SJSA1 (cell line): ENCODE data around the gene DNER. TPM values are rescaled to one million over a fixed set of nuclear protein-coding genes. Genes with fewer than 3 reads are reported as not detected.
"Not testable (repeated sequence)": the region's sequence is repeated elsewhere in the genome, so short reads cannot be mapped to it uniquely, and the experiment has no call there.

ENCODE experiments used
- DNase-seq, 2 experiments: peaks; one replicate each; pipeline ENCODE4 v3.0.0-alpha.2; 2015 to 2020; ENCODE audit warnings: low spot score in 2 of 2, low read depth in 1 of 2
- H3K27ac ChIP-seq: fragments of 250-450 bp; sonication (Bioruptor Pico); 2 replicates; pipeline ENCODE4 v1.5.1; 2020; ENCODE audit warnings: mild to moderate bottlenecking, moderate library complexity
- H3K27me3 ChIP-seq: fragments of 250-450 bp; sonication (Bioruptor Pico); replicated peaks from 2 replicates; pipeline ENCODE4 v1.5.1; 2020; ENCODE audit warnings: mild to moderate bottlenecking, moderate library complexity
- H3K36me3 ChIP-seq: fragments of 250-450 bp; sonication (Bioruptor Pico); 2 replicates; pipeline ENCODE4 v1.5.1; 2020; ENCODE audit warnings: mild to moderate bottlenecking
- H3K4me1 ChIP-seq: fragments of 250-450 bp; sonication (Bioruptor Pico); replicated peaks from 2 replicates; pipeline ENCODE4 v1.6.1; 2021; ENCODE audit warnings: mild to moderate bottlenecking
- H3K4me3 ChIP-seq: fragments of 250-450 bp; sonication (Bioruptor Pico); 2 replicates; pipeline ENCODE4 v1.5.1; 2020; ENCODE audit warnings: mild to moderate bottlenecking
- H3K9me3 ChIP-seq: fragments of 250-450 bp; sonication (Bioruptor Pico); replicated peaks from 2 replicates; pipeline ENCODE4 v1.5.1; 2020; ENCODE audit warnings: mild to moderate bottlenecking
- total RNA-seq: library from RNA; depleted of rRNA; stranded (reverse); fragments of >200 nt; shearing (Covaris generic); gene quantifications from 2 replicates; pipeline ENCODE4 v1.2.3, GENCODE V29; 2014

The DNER gene
- total RNA-seq, 1 experiment from 2014 or later, result 0.05 TPM

GRCh38 chr2:229731916-229732315, 17.6 kb upstream of the DNER start:
- H3K4me3 ChIP-seq, result no peak overlapping the region
- no peaks in the 10 kb centered on the region for H3K36me3 ChIP-seq
- DNase-seq, result peak in 1 of 2 experiments; percentile 34
- 0 out of 2 replicates have a peak, but pooled peaks cover 3% of the 10 kb centered on the region for H3K4me1 ChIP-seq
- H3K27ac ChIP-seq, result no peak overlapping the region
- 0 out of 2 replicates have a peak, but pooled peaks cover under 1% of the 10 kb centered on the region for H3K9me3 ChIP-seq
- H3K27me3 ChIP-seq, result no peaks in the 10 kb centered on the region

GRCh38 chr2:229731363-229731762, 17.0 kb upstream of the DNER start:
- no peaks in the 10 kb centered on the region for H3K9me3 ChIP-seq
- H3K4me3 ChIP-seq, result no peak overlapping the region
- no peak overlapping the region for H3K27ac ChIP-seq
- no peaks in the 10 kb centered on the region for H3K27me3 ChIP-seq
- no peak for DNase-seq
- H3K36me3 ChIP-seq, result no peaks in the 10 kb centered on the region
- H3K4me1 ChIP-seq, result 0 out of 2 replicates have a peak, but pooled peaks cover 3% of the 10 kb centered on the region

GRCh38 chr2:229728370-229728769, 14.0 kb upstream of the DNER start:
- Histone ChIP-seq H3K27ac (no peak overlapping the region), H3K36me3 (no peaks in the 10 kb centered on the region), H3K9me3 (no peaks in the 10 kb centered on the region), H3K4me1 (0 out of 2 replicates have a peak, but pooled peaks cover under 1% of the 10 kb centered on the region), H3K27me3 (no peaks in the 10 kb centered on the region), H3K4me3 (no peak overlapping the region)
- DNase-seq, result no peak

DNA sequence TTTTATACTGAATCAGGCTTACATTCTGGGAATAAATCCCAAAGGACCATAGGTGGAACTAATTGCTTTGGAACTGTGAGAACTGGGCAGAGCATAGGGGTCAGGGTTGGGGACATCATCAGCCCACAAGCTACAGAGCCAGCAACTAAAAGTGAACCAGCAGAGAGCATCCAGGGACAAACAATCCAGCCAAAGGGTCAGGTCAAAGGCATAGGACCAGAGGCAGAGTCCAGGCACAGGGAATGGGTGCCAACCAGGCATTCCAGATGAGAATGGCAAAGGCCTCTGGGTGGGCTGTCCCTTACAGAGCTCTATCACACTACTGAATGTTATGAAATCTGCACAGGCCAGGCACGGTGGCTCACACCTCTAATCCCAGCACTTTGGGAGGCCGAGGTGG, 12.3 kb upstream of the DNER start:
- Histone ChIP-seq H3K4me3 (no peak overlapping the region), H3K4me1 (no peaks in the 10 kb centered on the region), H3K27me3 (no peaks in the 10 kb centered on the region), H3K9me3 (no peaks in the 10 kb centered on the region), H3K27ac (no peak overlapping the region), H3K36me3 (no peaks in the 10 kb centered on the region)
- DNase-seq, result no peak

GRCh38 chr2:229725716-229726574, 11.6 kb upstream of the DNER start:
- no peak overlapping the region for H3K4me3 ChIP-seq
- H3K4me1 ChIP-seq, result no peaks in the 10 kb centered on the region
- DNase-seq, result no peak
- H3K27me3 ChIP-seq, result no peaks in the 10 kb centered on the region
- no peaks in the 10 kb centered on the region for H3K36me3 ChIP-seq
- no peaks in the 10 kb centered on the region for H3K9me3 ChIP-seq
- no peak overlapping the region for H3K27ac ChIP-seq

GRCh38 chr2:229723192-229723591, 8.8 kb upstream of the DNER start:
- H3K27ac ChIP-seq, H3K4me3 ChIP-seq, H3K4me1 ChIP-seq, H3K36me3 ChIP-seq, H3K9me3 ChIP-seq, DNase-seq, H3K27me3 ChIP-seq: not testable (repeated sequence)

GRCh38 chr2:229719926-229720647, 5.7 kb upstream of the DNER start:
- Histone ChIP-seq H3K27ac (no peak overlapping the region), H3K9me3 (no peaks in the 10 kb centered on the region), H3K4me3 (no peak overlapping the region), H3K27me3 (peaks cover 20% of the 10 kb centered on the region), H3K36me3 (no peaks in the 10 kb centered on the region), H3K4me1 (peaks cover 1% of the 10 kb centered on the region)
- no peak for DNase-seq

GRCh38 chr2:229718057-229718456, 3.7 kb upstream of the DNER start:
- no peak overlapping the region for H3K4me3 ChIP-seq
- no peaks in the 10 kb centered on the region for H3K36me3 ChIP-seq
- H3K4me1 ChIP-seq, result peaks cover 16% of the 10 kb centered on the region
- peaks cover 39% of the 10 kb centered on the region for H3K27me3 ChIP-seq
- no peak for DNase-seq
- H3K27ac ChIP-seq, result no peak overlapping the region
- H3K9me3 ChIP-seq, result no peaks in the 10 kb centered on the region

- Histone ChIP-seq H3K4me3 (no peak overlapping the region), H3K27me3 (peaks cover 53% of the 10 kb centered on the region), H3K9me3 (no peaks in the 10 kb centered on the region), H3K27ac (no peak overlapping the region), H3K4me1 (peaks cover 16% of the 10 kb centered on the region), H3K36me3 (no peaks in the 10 kb centered on the region)
- no peak for DNase-seq
Measured at GRCh38 chr2:229715895-229716507, 1.6 kb upstream of the DNER start.

DNA sequence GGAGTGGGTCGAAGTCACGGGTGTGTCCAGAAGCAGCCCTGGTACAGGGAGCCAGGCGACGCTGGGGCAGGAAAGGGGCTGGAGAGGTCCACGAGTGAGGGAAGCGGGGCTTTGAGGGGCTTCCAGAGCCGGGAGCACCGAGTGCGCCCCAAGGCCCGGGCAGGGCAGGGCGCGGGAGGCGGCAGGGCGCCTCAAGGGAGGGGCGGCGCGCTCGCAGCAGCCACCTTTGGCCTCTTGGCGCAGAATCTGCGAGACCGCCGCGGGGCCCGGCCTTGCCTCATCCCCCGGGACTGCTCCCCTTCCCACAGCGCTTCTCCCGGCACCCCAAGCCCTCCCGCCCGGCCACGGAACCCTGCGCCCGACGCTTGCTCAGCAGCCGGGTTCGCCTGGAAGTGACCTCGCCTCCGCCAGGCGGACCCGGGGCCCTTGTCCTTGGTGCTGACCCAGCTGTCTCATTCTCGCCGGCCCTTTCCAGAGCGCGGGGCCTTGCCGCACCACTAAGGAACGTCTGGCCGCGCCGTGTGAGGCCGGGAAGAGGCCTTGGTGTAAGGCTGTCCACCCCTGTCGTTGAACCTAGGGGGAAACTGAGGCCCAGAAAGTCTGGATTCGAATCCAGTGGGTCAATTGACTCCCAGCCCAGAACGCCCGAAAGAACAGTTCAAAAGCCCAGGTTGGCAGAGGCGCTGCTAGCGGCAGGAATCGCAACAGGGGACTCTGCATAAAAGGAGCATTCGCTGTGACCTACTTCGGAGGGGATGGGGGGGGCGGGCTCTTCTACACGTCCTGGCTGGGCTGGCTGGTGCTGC, 584 bp upstream of the DNER start:
- peak; percentile 28 to 63 for DNase-seq
- H3K36me3 ChIP-seq, result no peaks in the 10 kb centered on the region
- no peak overlapping the region for H3K27ac ChIP-seq
- no peak overlapping the region for H3K4me3 ChIP-seq
- H3K27me3 ChIP-seq, result peaks cover 55% of the 10 kb centered on the region
- H3K4me1 ChIP-seq, result peaks cover 16% of the 10 kb centered on the region
- H3K9me3 ChIP-seq, result no peaks in the 10 kb centered on the region

DNA sequence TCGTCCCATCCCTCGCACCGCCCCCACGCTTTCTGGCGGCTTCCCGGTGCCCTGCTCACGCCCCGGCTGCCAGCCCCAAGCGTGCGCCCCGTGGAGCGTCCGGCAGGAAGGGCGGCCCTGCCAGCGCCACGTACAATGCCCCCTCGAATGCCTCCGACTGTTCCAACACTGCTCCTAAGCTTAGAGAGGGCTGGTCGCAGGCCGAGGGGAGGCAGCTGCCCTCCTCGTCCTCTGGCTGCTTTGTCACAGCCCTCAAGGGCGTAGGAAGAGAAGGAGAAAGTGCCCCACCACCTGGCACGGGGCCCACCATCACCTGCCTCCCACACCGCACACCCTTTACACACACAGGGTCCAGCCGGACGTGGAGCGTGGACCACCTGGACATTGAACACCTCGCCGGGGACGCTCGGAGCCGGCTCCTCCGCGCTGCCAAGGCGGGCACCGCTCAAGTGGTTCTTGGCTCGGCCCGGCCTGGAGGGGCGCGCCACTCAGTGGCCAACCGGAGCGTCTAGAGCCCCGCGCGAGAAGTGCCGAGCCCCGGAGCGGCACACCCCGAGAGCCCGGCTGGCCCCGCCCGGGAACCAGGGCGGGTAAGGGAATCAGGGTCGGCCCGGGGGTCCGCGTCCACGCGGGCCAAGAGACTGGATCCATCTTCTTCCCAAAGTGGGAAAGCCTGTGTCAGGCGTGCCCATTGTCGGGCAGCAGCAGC, 830 bp downstream of the DNER start:
- Histone ChIP-seq H3K27ac (no peak overlapping the region), H3K27me3 (peaks cover 59% of the 10 kb centered on the region), H3K4me1 (peaks cover 16% of the 10 kb centered on the region), H3K9me3 (no peaks in the 10 kb centered on the region), H3K36me3 (no peaks in the 10 kb centered on the region), H3K4me3 (no peak overlapping the region)
- no peak for DNase-seq

DNA sequence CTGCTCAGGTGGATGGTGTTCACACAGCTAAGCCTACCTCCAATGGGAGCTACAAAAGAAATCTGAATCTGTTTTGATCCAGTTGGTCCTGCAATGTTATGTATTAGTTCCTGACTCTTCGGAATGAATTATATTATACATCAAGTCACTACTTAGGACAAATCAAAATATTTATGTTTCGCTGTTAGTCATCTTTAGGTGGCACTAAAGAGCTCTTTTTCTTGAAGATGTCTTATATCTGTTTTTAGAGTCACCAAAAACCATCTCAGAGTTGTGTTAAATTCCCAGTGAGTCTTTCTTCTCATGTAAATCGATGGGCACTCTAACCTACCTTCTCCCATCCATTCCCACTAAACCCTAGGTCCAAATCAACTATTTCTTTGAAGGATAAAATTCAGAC, 2.2 kb downstream of the DNER start:
- Histone ChIP-seq H3K4me1 (peaks cover 16% of the 10 kb centered on the region), H3K4me3 (no peak overlapping the region), H3K36me3 (no peaks in the 10 kb centered on the region), H3K27me3 (peaks cover 61% of the 10 kb centered on the region), H3K27ac (no peak overlapping the region), H3K9me3 (no peaks in the 10 kb centered on the region)
- DNase-seq, result no peak

DNA sequence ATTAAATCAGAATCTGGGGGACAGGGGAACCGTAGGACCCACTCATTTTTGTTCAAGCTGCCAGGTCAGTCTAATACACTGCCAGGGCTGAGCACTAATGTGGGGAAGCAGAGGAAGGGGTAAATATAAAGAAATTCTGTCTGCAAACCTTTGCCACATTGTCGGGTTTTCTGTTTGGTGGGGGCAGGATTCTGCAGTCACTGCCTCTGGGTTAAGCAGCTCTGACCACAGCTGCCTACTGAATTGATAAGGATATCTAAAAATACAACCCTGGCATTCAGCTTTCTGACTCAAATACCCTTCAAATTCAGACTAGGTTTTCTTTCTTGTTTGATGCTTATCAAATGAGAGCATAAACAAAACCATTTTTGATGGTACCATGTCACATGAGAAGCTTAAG, 6.0 kb downstream of the DNER start:
- H3K27ac ChIP-seq, result no peak overlapping the region
- H3K4me1 ChIP-seq, result no peaks in the 10 kb centered on the region; the same call in 1 of the 2 replicates
- no peaks in the 10 kb centered on the region for H3K9me3 ChIP-seq
- DNase-seq, result no peak
- peaks cover 25% of the 10 kb centered on the region for H3K27me3 ChIP-seq
- H3K36me3 ChIP-seq, result no peaks in the 10 kb centered on the region
- H3K4me3 ChIP-seq, result no peak overlapping the region
